ENCODE data around the gene TRIM31.

TRIM31 gene

DNA sequence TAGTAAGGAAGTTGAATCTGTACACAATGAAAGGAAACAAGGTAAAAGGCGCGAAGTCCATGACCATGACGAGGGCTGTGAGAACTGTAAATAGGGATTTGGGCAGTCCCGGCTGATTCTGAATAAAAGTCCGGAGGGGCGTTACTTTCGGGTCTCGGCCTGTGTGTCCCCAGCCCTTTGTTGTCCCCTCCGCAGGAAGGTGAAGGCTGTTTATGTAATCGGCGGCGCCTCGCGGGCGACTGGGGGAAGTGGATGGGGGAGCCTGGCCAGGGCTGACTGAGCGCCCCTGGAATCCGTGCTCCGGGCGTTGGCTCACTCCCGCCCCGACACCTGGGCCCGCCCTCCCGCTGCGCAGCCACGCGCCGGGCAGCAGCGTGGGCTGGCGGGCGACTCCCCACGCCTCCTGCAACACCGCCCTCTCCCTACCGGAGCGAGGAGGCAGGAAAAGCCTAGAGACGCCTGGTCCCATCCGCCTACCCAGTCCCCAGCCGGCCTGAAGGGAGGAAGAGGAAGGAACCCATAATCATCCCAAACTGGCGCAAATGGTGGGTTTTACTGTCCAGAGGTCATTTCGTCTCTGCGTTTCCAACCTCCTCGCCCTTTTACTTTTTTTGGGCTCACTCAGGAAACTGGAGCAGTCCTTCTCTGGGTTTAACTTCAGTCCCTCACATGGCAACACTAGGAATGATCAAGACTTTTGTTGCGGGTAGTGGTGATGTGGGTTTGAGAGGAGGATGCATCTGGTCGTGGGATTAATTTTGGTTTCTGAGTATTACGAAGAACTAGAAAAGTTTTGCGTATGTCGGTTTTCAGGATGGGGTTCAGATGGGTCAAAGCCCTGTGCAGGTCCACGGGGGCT, 12.1 kb downstream of the TRIM31 start:
- peak overlapping the region; percentile 27 for H3K4me3 ChIP-seq (ENCODE audit: low read depth, low read length)

DNA sequence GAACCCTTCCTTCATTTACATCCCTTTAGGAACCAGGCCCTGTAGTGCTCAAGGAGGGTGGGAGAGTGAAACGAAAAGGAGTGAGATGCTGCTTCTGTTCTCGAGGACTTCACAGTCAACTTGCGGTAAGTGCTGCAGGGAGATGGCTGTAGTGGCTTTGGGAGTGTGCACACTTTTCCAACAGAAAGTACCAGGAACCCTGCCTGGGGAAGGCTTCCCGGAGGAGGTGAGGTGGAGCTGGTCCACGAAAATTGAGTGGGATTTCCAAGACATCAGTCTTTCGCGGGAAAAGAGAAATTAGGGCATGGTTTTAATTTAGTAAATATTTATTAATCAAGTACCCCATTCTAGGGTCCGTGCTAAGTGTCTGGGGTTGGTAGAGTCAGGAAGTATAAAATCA, 12.7 kb downstream of the TRIM31 start:
- H3K4me3 ChIP-seq (ENCODE audit: low read depth, low read length) = no peak overlapping the region
- ChIA-PET CTCF (no interaction called here), POLR2A (no interaction called here)
- no peak for TF ChIP-seq CTCF (IDR thresholded peaks at IDR 0.05; ENCODE audit: insufficient read depth, low read length, missing control alignments)
- no peak for DNase-seq (ENCODE audit: low read depth, low spot score)

More for the DNA sequence above, 12.1 kb downstream of the TRIM31 start:
- no peak for TF ChIP-seq CTCF (IDR thresholded peaks at IDR 0.05; ENCODE audit: insufficient read depth, low read length, missing control alignments)
- no peak for DNase-seq (ENCODE audit: low read depth, low spot score)
- CTCF ChIA-PET = interaction anchor here (0.7 to 22.6 kb wide), 11 partner anchors 9 to 299 kb away, joined by 3 to 444 read pairs (median 4); partner anchors contain the start of genes POLR1H, PPP1R11 and TRIM40
- POLR2A ChIA-PET = no interaction called here

GRCh38 chr6:30097902-30098768, 14.8 kb downstream of the TRIM31 start:
- TF ChIP-seq CTCF (IDR thresholded peaks at IDR 0.05; ENCODE audit: insufficient read depth, low read length, missing control alignments) = no peak
- H3K4me3 ChIP-seq (ENCODE audit: low read depth, low read length) = no peak overlapping the region
- POLR2A ChIA-PET = no interaction called here
- DNase-seq (ENCODE audit: low read depth, low spot score) = no peak
- CTCF ChIA-PET = interaction anchor here (0.9 to 1.3 kb wide), 2 partner anchors 33 to 34 kb away, joined by 4 to 6 read pairs; no protein-coding TSS in a partner anchor

- TF ChIP-seq CTCF (IDR thresholded peaks at IDR 0.05; ENCODE audit: insufficient read depth, low read length, missing control alignments) = no peak
- CTCF ChIA-PET = interaction anchor here (1.3 kb wide), 1 partner anchor 35 kb away, joined by 4 read pairs; no protein-coding TSS in a partner anchor
- POLR2A ChIA-PET = no interaction called here
- H3K4me3 ChIP-seq (ENCODE audit: low read depth, low read length) = no peak overlapping the region
- DNase-seq (ENCODE audit: low read depth, low spot score) = no peak
Observed at GRCh38 chr6:30096829-30097228, 16.1 kb downstream of the TRIM31 start.

DNA sequence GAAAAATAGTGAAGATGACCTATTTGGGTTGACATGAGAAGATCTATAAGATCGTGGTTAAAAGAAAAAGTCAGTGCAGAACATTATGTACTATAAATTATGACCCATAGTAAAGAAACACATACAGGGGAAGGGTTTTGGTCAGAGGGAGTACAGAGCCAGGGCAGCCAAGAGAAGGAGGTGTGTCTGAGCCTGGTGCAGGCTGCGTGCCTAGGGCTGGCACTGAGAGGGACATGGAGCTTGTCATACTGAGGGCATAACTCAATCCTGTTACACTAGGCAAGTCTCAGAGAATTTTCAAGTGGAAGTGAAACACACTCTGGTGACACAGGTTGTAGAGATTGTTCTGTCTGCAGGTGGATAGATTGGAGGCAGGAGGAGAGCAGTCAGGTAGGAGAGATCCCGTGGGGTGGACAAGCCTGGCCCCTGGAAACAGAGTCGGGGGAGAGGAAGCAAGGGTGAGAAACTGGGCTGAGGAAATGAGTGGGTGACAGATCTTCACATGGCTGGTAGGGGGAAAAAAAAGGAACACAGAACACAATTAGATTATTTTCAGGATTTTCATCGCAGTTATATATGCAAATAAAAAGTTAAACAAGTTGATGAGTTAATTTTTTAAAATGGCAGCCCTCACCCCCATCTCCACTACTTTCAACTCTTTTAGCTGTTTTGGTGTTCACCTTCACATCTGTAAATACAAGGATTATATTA, 18.8 kb downstream of the TRIM31 start:
- POLR2A ChIA-PET = interaction anchor here (1.0 kb wide), 1 partner anchor 23 kb away, joined by 3 read pairs; no protein-coding TSS in a partner anchor
- no peak overlapping the region for H3K4me3 ChIP-seq (ENCODE audit: low read depth, low read length)
- CTCF ChIA-PET = interaction anchor here (0.6 to 3.0 kb wide), 5 partner anchors 8 to 38 kb away, joined by 3 to 19 read pairs (median 4); no protein-coding TSS in a partner anchor
- no peak for DNase-seq (ENCODE audit: low read depth, low spot score)
- no peak for TF ChIP-seq CTCF (IDR thresholded peaks at IDR 0.05; ENCODE audit: insufficient read depth, low read length, missing control alignments)
